Measurements from ENCODE around the gene RASL10A. TPM values are rescaled to one million over a fixed set of nuclear protein-coding genes. Genes with fewer than 3 reads are reported as not detected.

Gene RASL10A
- total and polyA plus RNA-seq, 9 of the 15 experiments (the other 6 are each of a cell fraction or from before 2014, with no cell fraction given) = 0.17 to 1.2 (median 0.45) TPM; not detected in 3

DNA sequence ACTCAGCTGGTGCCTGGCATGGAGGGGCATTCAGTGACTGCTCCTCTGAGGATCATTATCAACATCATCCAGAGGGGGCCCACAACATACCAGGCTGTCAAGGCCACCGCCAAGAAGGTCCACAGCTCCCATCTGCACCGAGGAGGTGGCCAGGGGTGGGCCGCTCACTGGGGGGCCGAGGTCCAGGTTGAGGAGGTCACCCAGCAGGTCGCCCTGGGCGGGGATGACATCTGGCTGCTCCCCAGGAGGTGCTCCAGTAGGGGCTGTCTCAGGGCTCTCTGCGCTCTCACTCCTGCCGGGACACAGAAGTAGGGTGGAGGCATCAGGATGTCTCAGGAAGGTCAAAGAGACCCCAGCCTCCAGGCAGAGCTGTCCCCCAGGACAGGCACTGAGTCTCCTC lies 25.1 kb upstream of the RASL10A start:
- intact Hi-C loops (cut with micrococcal nuclease) = no loop called here
- H3K9me1 ChIP-seq (ENCODE audit: control insufficient read depth, insufficient read depth, low read length) = no peaks in the 10 kb centered on the region
- ChIA-PET POLR2A (interaction anchor here (1.0 kb wide), 1 partner anchor 69 kb away, joined by 3 read pairs; no protein-coding TSS in a partner anchor), CTCF (ENCODE audit: low intra/inter-chr PET ratio) (no interaction called here)
- in situ Hi-C loops (cut with MboI) = no loop called here
- DNase-seq (ENCODE audit: extremely low read depth in 1 of 4, low spot score in 3 of 4) = no peak
- H3K27me3 ChIP-seq (ENCODE audit: control insufficient read depth in 2 of 2, insufficient read depth in 2 of 2, low read length in 2 of 2) = no peaks in the 10 kb centered on the region
- WGBS (ENCODE audit: insufficient coverage, low coverage, missing lambda C conversion rate) = 93% methylated on average over 4 of the region's 8 CpGs
- no TSS peak for BruUV-seq (replicated peaks)
- no peak overlapping the region for H2AFZ ChIP-seq (ENCODE audit: low read depth, low read length)
- no peaks in the 10 kb centered on the region for H3K9me3 ChIP-seq (replicated peaks; ENCODE audit: control insufficient read depth, insufficient read depth, low read depth, low read length)
- no peaks in the 10 kb centered on the region for H4K20me1 ChIP-seq (replicated peaks; ENCODE audit: control insufficient read depth, insufficient read depth, low read length)
- H3K27ac ChIP-seq (ENCODE audit: extremely low read depth, low read depth, low read length) = no peak overlapping the region
- H3K9ac ChIP-seq (ENCODE audit: insufficient read depth in 1 of 2, low read depth in 2 of 2, low read length in 2 of 2) = no peak overlapping the region
- ATAC-seq = no peak
- no peak for FAIRE-seq
- no peak overlapping the region for H3K4me3 ChIP-seq
- no peak overlapping the region for H3K4me2 ChIP-seq (ENCODE audit: insufficient read depth, low read length)
- no peaks in the 10 kb centered on the region for H3K79me2 ChIP-seq (ENCODE audit: control insufficient read depth, insufficient read depth, low read length)
- peaks cover 76% of the 10 kb centered on the region; the same call in 2 of the 3 replicates for H3K36me3 ChIP-seq (ENCODE audit: control insufficient read depth, insufficient read depth, low read length)
- H3K4me1 ChIP-seq (replicated peaks in 1 of 2; ENCODE audit: control insufficient read depth in 2 of 2, insufficient read depth in 2 of 2, low read length in 2 of 2) = peaks cover 0 to 10% of the 10 kb centered on the region in 2 experiments; a peak in 3 of 5 replicates
- TF ChIP-seq PHB (CRISPR knock-in tag; IDR thresholded peaks at IDR 0.05) (no peak), TAF1 (IDR thresholded peaks at IDR 0.05; ENCODE audit: control insufficient read depth, extremely low read depth, insufficient read depth, low read length, severe bottlenecking) (no peak), NFXL1 (CRISPR knock-in tag; IDR thresholded peaks at IDR 0.05) (no peak), ZFP36 (IDR thresholded peaks at IDR 0.05; ENCODE audit: low read depth, low read length, partially characterized antibody) (no peak)
- TF ChIP-seq, protein P1, sequence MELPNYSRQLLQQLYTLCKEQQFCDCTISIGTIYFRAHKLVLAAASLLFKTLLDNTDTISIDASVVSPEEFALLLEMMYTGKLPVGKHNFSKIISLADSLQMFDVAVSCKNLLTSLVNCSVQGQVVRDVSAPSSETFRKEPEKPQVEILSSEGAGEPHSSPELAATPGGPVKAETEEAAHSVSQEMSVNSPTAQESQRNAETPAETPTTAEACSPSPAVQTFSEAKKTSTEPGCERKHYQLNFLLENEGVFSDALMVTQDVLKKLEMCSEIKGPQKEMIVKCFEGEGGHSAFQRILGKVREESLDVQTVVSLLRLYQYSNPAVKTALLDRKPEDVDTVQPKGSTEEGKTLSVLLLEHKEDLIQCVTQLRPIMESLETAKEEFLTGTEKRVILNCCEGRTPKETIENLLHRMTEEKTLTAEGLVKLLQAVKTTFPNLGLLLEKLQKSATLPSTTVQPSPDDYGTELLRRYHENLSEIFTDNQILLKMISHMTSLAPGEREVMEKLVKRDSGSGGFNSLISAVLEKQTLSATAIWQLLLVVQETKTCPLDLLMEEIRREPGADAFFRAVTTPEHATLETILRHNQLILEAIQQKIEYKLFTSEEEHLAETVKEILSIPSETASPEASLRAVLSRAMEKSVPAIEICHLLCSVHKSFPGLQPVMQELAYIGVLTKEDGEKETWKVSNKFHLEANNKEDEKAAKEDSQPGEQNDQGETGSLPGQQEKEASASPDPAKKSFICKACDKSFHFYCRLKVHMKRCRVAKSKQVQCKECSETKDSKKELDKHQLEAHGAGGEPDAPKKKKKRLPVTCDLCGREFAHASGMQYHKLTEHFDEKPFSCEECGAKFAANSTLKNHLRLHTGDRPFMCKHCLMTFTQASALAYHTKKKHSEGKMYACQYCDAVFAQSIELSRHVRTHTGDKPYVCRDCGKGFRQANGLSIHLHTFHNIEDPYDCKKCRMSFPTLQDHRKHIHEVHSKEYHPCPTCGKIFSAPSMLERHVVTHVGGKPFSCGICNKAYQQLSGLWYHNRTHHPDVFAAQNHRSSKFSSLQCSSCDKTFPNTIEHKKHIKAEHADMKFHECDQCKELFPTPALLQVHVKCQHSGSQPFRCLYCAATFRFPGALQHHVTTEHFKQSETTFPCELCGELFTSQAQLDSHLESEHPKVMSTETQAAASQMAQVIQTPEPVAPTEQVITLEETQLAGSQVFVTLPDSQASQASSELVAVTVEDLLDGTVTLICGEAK (IDR thresholded peaks at IDR 0.05) = no peak
- TF ChIP-seq, protein P1 (CRISPR knock-in tag; IDR thresholded peaks at IDR 0.05) = no peak
- TF ChIP-seq, protein P2, sequence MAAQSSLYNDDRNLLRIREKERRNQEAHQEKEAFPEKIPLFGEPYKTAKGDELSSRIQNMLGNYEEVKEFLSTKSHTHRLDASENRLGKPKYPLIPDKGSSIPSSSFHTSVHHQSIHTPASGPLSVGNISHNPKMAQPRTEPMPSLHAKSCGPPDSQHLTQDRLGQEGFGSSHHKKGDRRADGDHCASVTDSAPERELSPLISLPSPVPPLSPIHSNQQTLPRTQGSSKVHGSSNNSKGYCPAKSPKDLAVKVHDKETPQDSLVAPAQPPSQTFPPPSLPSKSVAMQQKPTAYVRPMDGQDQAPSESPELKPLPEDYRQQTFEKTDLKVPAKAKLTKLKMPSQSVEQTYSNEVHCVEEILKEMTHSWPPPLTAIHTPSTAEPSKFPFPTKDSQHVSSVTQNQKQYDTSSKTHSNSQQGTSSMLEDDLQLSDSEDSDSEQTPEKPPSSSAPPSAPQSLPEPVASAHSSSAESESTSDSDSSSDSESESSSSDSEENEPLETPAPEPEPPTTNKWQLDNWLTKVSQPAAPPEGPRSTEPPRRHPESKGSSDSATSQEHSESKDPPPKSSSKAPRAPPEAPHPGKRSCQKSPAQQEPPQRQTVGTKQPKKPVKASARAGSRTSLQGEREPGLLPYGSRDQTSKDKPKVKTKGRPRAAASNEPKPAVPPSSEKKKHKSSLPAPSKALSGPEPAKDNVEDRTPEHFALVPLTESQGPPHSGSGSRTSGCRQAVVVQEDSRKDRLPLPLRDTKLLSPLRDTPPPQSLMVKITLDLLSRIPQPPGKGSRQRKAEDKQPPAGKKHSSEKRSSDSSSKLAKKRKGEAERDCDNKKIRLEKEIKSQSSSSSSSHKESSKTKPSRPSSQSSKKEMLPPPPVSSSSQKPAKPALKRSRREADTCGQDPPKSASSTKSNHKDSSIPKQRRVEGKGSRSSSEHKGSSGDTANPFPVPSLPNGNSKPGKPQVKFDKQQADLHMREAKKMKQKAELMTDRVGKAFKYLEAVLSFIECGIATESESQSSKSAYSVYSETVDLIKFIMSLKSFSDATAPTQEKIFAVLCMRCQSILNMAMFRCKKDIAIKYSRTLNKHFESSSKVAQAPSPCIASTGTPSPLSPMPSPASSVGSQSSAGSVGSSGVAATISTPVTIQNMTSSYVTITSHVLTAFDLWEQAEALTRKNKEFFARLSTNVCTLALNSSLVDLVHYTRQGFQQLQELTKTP (IDR thresholded peaks at IDR 0.05; ENCODE audit: low read depth in 1 of 2, partially characterized antibody in 2 of 2) = no peak
- TF ChIP-seq, protein P3, sequence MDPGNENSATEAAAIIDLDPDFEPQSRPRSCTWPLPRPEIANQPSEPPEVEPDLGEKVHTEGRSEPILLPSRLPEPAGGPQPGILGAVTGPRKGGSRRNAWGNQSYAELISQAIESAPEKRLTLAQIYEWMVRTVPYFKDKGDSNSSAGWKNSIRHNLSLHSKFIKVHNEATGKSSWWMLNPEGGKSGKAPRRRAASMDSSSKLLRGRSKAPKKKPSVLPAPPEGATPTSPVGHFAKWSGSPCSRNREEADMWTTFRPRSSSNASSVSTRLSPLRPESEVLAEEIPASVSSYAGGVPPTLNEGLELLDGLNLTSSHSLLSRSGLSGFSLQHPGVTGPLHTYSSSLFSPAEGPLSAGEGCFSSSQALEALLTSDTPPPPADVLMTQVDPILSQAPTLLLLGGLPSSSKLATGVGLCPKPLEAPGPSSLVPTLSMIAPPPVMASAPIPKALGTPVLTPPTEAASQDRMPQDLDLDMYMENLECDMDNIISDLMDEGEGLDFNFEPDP (CRISPR knock-in tag; IDR thresholded peaks at IDR 0.05) = no peak

All from K562 (cell line).